ENCODE results near the gene NSUN3. TPM values are rescaled to one million over a fixed set of nuclear protein-coding genes. Genes with fewer than 3 reads are reported as not detected.

NSUN3 gene
- total and polyA plus RNA-seq, 2 of the 8 experiments (the other 6 are each of a cell fraction or from before 2014, with no cell fraction given) = 2.1 to 5.1 TPM

GRCh38 chr3:94081884-94082283 is 19.0 kb downstream of the NSUN3 start:
- Histone ChIP-seq H3K79me2 (ENCODE audit: control insufficient read depth in 1 of 2, insufficient read depth in 2 of 2, low read length in 2 of 2) (no peaks in the 10 kb centered on the region), H2BK120ac (replicated peaks; ENCODE audit: low read depth, low read length) (no peak overlapping the region), H3K79me1 (ENCODE audit: low read depth, low read length) (no peaks in the 10 kb centered on the region), H2BK20ac (ENCODE audit: low read length) (no peak overlapping the region), H3K56ac (replicated peaks; ENCODE audit: insufficient read length, low read depth, low read length) (no peak overlapping the region), H3K14ac (ENCODE audit: insufficient read length) (no peak overlapping the region), H4K5ac (ENCODE audit: insufficient read length, low read depth, low read length) (no peak overlapping the region), H3K4me1 (replicated peaks in 1 of 4; ENCODE audit: control insufficient read depth in 3 of 4, insufficient read depth in 4 of 4, low read length in 3 of 4) (no peaks in the 10 kb centered on the region; a peak in 1 of 7 replicates), H3K4ac (replicated peaks; ENCODE audit: insufficient read length, low read depth, low read length) (no peak overlapping the region), H2AFZ (ENCODE audit: low read length) (no peak overlapping the region), H3K4me3 (ENCODE audit: extremely low read depth in 1 of 4, insufficient read depth in 2 of 4, low read depth in 3 of 4, low read length in 4 of 4) (no peak overlapping the region), H3K27ac (ENCODE audit: low read depth, low read length) (no peak overlapping the region), H4K20me1 (replicated peaks in 1 of 2; ENCODE audit: control insufficient read depth in 1 of 2, insufficient read depth in 2 of 2, low read length in 2 of 2) (peaks cover 0 to 1% of the 10 kb centered on the region in 2 experiments), H4K91ac (replicated peaks; ENCODE audit: insufficient read length, low read length) (no peak overlapping the region), H2BK5ac (ENCODE audit: low read depth, low read length) (no peak overlapping the region), H3K9me3 (ENCODE audit: insufficient read depth in 2 of 2, low read depth in 1 of 2, low read length in 1 of 2) (no peaks in the 10 kb centered on the region), H3K23ac (ENCODE audit: insufficient read length) (no peak overlapping the region), H4K8ac (ENCODE audit: extremely low read depth, insufficient read depth, low read length) (no peak overlapping the region), H3K36me3 (ENCODE audit: control insufficient read depth in 2 of 4, insufficient read depth in 4 of 4, low read length in 3 of 4) (no peaks in the 10 kb centered on the region), H2AK5ac (ENCODE audit: low read depth, low read length) (no peak overlapping the region), H3K9ac (replicated peaks in 1 of 4; ENCODE audit: extremely low read depth in 1 of 4, low read depth in 3 of 4, low read length in 3 of 4) (no peak overlapping the region), H3K27me3 (replicated peaks in 1 of 4; ENCODE audit: control insufficient read depth in 3 of 4, extremely low read depth in 1 of 4, insufficient read depth in 3 of 4, low read length in 3 of 4) (no peaks in the 10 kb centered on the region), H2BK15ac (ENCODE audit: low read length) (no peak overlapping the region), H3K18ac (ENCODE audit: extremely low read depth, low read length) (no peak overlapping the region), H2BK12ac (ENCODE audit: low read depth, low read length) (no peak overlapping the region), H3K4me2 (ENCODE audit: insufficient read depth in 1 of 2, low read depth in 2 of 2, low read length in 2 of 2) (no peak overlapping the region), H3K23me2 (ENCODE audit: low read depth, low read length) (no peaks in the 10 kb centered on the region)
- ChIA-PET POLR2A (ENCODE audit: partially characterized antibody) (no interaction called here), CTCF (ENCODE audit: partially characterized antibody) (interaction anchor here (1.7 kb wide), 1 partner anchor 12 kb away, joined by 9 read pairs; no protein-coding TSS in a partner anchor)
- DNase-seq (ENCODE audit: low read depth in 1 of 2, low spot score in 2 of 2) = no peak
- FAIRE-seq = no peak
- WGBS, 2 experiments (ENCODE audit: extremely low coverage in 1 of 2, insufficient coverage in 1 of 2, insufficient read length in 1 of 2, insufficient replicate concordance in 2 of 2, low coverage in 1 of 2, low lambda C conversion rate in 2 of 2, missing lambda C conversion rate in 1 of 2) = 87% methylated on average over 5 of the region's 5 CpGs; no CpG with 5 or more reads in 1 of the 2 experiments
- TF ChIP-seq ZNF274 (IDR thresholded peaks at IDR 0.05; ENCODE audit: borderline replicate concordance, extremely low read depth, low read length) (no peak), TCF12 (IDR thresholded peaks at IDR 0.05; ENCODE audit: low read depth, low read length) (no peak), TBP (IDR thresholded peaks at IDR 0.05; ENCODE audit: low read depth, low read length) (no peak), RBBP5 (IDR thresholded peaks at IDR 0.05; ENCODE audit: borderline replicate concordance, low read depth, low read length) (no peak), CEBPB (IDR thresholded peaks at IDR 0.05; ENCODE audit: low read depth, low read length) (no peak), GABPA (IDR thresholded peaks at IDR 0.05; ENCODE audit: borderline replicate concordance, insufficient read depth, low read length) (no peak)
